Kidney glomerular epithelial cell (primary cell): ENCODE data around the gene BCL2L11.
A peak's percentile ranks its signal among the peaks of the same experiment; 100 is the strongest.

ENCODE experiments used
- DNase-seq: peaks from one replicate; lab custom pipeline; 2025; lab: John Stamatoyannopoulos, UW

The BCL2L11 gene

DNA sequence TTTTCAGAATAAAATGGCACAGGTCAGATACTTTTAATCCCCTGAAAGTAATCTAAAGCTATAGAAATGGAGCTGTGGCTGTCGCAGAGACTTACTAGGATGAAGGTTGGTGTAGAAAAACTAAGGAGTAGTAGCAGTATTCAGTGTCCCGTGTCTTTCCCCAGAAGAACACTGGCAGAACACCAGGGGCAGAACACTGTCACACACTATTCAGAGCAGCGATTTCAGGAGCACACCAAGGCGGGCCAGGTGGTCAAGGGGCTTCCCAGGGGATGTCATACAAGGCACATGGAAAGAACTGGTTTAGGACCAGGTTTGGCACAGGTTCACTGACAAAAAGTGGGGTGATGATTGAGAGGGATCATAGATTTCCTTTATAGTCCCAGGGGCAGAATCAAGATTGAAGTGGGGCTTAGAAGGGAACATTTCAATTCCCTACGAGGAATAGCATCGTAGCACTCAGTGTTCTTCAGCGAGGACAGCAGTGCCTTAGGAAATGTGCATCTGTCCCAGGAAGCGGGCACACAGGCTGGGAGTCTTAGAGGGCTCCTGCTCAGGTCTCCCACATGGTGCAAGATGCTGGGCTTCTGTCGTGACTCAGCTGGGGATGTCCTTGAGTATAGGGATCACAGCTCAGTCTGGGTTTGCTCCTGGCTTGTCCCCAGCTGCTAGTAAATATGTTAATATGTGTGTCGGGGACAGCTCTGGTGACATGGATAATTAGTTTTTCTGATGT lies 22.6 kb downstream of the BCL2L11 start:
- DNase-seq, result no peak

GRCh38 chr2:111143843-111144198 lies 23.1 kb downstream of the BCL2L11 start:
- no peak for DNase-seq

DNA sequence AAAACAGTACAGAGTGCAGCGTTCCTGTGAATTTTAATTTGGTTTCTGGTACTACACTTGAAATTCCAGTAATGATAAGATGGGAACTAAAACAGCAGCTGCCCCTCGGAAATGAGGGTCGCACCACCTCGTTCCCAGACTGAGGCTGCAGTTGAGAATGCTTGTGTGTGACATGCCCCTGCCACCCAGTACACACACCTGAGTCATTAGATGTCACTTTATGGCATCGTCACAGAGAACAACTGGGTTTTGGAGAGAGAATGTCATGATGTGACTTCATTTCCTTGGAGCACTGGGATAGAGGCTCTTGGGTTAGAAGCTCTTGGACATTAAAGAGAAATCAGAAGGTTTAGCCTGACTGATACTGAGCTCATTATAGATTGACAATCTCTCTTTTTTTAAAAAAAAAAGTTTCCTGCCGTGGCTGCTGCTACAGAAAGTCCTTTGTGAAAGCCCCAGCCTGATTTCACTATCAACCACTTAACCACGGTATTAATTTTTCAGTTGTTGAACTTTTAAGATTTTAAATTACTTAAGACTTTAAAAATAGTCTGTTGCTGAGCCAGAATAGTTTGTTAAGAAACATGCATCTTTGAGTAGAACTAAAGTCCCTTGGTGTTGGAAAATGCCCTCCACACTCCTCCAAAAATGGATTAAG lies 24.5 kb downstream of the BCL2L11 start:
- no peak for DNase-seq

- no peak for DNase-seq
Measured at GRCh38 chr2:111145951-111146350, 25.2 kb downstream of the BCL2L11 start.

DNA sequence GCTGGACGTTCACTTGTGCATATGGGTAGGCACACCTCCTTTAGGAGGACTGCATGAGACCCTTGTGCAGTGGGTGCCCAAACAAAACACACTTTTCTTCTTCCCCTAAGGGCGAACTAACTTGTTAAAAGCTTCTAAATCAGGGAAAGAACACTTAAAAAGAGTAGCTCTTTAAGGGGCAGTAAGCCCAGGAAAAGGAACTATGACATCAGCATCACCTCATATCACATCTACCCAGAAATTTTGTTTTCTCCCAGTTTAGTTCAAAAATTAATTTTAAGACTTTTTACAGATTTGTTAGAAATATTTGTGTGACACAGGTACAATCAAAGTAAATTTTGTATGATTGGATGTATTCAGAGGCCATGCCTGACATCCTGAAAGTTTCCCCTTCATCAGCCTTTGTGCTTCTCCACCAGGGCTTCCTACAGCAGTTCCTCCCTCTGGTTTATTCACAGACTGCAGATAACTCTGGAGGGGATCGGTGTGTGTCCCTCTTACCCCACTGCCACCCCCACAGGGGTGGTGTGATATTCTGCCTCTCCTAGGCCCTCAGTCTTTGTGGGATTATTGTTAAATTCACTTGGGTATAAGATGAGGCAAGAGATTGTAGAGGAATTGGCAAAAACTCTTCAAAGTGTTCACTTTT lies 27.6 kb downstream of the BCL2L11 start:
- no peak for DNase-seq

DNA sequence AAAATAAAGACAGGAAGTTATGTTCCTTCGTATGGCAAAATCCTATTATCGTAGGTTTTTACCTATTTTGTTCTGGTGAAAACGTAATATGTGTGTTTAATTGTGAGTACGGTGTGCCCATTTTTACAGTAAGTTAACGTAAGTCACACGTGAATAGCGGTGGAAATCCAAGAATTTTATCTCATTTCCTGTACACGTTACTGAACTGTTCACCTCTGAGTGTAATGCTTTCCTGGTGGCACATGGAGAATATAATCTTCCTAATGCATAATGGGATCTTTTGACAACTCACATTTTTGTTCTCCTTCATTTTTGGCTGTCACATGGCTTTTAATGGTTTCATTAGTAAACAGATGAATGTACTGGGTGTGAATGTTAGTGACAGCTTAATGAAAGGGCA lies 28.2 kb downstream of the BCL2L11 start:
- DNase-seq, result no peak

DNA sequence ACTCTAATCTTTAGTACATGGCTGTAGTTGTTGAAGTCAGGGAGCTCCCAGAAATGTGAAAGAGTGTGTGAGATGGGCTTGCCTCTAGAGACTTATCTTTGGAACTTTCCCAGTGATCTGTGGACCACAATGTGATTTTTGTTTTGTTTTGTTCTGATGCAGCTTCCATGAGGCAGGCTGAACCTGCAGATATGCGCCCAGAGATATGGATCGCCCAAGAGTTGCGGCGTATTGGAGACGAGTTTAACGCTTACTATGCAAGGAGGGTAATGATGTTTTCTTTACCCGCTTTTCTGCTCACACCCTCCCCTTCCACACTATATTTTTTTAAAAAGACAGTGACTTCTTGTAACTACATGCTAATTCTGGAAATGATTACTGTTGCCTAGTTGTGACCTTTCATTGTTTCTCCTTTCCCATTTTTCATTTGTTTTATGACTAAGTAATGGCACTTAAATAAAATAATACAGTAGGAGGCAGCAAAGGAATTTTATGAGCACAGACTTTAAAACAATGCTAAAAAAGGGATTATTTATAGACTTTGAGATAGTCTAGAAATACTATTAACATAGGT lies 29.3 kb downstream of the BCL2L11 start:
- DNase-seq, result no peak

DNA sequence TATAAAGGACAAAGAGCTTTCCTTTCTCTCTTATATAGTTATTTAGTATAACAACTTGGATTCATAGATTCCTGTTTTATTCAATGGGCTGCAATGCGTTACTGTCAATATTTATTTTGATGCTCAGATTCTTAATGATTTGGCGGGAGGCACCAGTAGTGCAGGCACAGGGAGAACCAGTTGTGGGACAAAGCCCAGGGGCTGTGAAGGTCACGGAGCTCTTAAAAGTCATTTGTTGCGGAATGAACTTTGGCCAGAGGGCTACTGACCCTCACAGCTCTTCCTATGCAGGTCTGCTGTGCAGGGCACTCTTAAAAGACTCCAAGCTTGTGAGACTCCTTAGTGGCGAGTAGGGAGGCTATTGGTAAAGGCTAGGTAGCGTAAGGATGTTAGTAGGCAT lies 34.0 kb downstream of the BCL2L11 start:
- no peak for DNase-seq

DNA sequence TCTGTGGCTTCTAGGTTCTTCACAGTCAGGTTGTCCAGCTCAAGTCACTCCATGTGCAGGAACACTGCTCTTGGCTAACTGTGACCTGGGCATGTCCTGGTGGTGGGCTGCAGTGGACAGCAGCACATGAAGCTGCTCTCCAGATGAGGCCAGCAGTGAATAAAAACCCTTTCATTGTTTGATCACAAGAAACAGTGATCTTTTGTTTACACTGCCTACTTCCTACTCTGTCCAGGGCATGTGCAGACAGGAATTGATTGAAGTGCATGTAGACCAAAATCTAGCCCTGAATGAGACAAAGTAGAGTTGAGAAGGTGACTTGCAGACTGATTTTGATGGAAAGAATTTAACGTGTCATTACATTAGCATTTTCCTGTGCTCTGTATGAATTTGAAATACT lies 34.9 kb downstream of the BCL2L11 start:
- no peak for DNase-seq

- no peak for DNase-seq
Measured at GRCh38 chr2:111156529-111156928, 35.8 kb downstream of the BCL2L11 start.

- no peak for DNase-seq
Measured at GRCh38 chr2:111157071-111157661, 36.5 kb downstream of the BCL2L11 start.

DNA sequence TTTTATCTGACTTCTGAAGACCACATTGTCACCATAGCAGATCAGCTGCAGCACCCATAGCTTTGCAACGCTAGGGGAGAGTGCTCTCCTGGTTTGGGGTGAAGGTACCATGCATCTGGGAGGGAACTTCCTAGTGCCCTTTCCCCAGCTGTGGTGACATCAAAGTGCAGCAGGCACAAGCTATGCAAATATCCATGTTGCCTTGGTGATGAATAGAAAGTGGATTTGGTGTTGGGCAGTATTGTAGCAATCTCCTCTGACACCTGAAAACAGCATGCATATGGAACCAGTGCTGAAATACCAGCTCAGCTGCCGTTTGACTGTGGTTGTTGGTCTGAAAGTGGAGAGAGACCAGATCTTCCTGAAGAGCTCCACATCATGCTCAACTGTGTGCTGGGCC lies 37.1 kb downstream of the BCL2L11 start:
- DNase-seq, result no peak

- DNase-seq, result no peak
Measured at GRCh38 chr2:111159641-111160040, 38.9 kb downstream of the BCL2L11 start.

GRCh38 chr2:111160758-111161157 lies 40.0 kb downstream of the BCL2L11 start:
- peak; percentile 87 for DNase-seq

- no peak for DNase-seq
Measured at GRCh38 chr2:111161971-111162370, 41.3 kb downstream of the BCL2L11 start.

DNA sequence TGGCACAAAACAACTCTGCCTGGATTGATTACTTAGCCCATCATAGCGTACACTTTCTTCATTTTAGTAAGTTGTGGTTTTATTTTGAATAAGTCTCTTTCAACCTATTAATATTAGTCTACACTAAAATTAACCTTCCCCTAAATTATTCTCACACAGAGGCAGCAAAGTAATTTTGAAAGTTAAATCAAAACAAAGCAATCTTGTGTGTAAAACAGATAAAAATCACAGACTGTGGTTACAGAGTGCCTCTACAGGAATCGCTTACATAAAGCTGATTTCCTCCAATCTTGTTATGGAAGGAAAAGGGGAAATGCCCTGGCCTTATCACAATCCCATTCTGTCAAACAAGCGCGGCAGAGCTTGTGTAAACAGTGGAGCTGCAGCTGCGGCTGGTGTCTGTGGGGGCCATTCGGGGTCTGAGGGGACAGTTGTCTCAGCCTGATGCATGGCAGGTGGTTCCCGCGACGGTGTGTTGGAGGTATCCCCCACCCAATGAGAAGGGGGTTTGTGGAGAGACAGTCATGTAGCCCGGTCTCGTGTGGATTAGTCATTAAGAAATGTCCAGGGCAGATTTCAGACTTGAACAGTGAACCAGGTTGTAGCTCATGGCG lies 42.1 kb downstream of the BCL2L11 start:
- no peak for DNase-seq

DNA sequence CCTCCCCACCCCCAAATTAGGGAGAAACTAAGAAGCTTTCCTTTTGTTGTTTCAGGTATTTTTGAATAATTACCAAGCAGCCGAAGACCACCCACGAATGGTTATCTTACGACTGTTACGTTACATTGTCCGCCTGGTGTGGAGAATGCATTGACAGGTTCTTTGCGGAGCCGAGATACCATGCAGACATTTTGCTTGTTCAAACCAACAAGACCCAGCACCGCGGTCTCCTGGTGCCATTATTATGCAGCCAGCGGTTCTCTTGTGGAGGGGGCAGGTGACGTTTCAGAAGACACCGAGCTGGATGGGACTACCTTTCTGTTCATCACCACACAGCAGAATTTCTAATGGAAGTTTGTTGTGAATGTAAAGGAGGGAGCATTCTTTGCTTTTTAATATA lies 43.4 kb downstream of the BCL2L11 start:
- no peak for DNase-seq

- no peak for DNase-seq
Measured at GRCh38 chr2:111165084-111165483, 44.4 kb downstream of the BCL2L11 start.

- no peak for DNase-seq
Measured at GRCh38 chr2:111166115-111166514, 45.4 kb downstream of the BCL2L11 start.

DNA sequence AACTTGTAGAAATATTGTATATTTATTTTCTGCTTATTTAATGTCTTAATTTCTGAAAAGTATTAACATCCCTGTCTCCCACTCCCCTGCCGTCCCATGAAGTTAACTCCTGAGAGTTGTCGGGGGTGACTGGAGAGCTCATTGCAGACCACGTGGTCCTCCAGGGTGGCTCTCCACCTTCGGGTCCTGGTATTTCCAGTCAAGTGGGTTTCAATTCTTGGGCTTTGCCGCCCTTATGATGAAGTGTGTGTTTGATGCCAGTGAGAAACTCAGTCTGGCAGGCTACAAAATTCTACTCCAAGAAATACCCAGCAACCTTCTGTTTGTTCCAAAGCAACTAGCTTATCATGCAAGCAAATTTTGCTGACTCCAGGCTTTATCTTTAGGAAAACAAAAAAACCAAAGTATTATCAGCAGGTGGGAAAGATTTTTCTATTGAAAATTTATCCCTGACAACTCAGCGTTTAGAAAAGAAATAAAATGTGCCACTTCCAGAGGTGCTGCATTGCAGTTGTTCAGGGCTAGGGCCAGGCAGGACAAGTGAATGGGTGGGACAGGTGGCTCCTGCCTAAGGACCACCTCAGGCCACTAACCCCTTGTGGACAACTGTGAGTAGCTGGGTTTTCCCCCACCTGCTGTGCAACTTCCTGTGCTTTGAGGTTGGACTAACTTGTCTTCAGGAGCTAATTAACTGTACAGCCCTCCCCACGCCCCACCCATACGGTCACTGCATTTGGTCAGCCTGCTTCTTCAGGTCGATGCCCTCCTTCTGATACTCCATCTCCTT lies 46.6 kb downstream of the BCL2L11 start:
- DNase-seq, result no peak

GRCh38 chr2:111167863-111168162 lies 47.1 kb downstream of the BCL2L11 start:
- DNase-seq, result no peak
